Adrenal gland (tissue), 5 donors: ENCODE measurements around the gene TTYH3.

Experiments used
- POLR2A ChIP-seq, 2 donors: fragments of 450-650 bp; IDR thresholded peaks; one replicate each; pipeline ENCODE4 v1.6.1; 2017; ENCODE audit warnings: antibody characterized with exemption in 2 of 2, mild to moderate bottlenecking in 2 of 2, moderate library complexity in 1 of 2
- TF ChIP-seq, protein P1 (sequence below), 6 experiments: fragments of 450-650 bp in 4 of 6; fragments of 200-600 bp in 2 of 6; sonication (generic) in 1 of 6; IDR thresholded peaks; 1 replicate in 5 of 6; 2 replicates in 1 of 6; pipeline versions ENCODE4 v1.5.1 to v1.8.0; 2016 to 2021; ENCODE audit warnings: antibody characterized with exemption in 6 of 6, mild to moderate bottlenecking in 2 of 6, moderate library complexity in 1 of 6
- donor health status: DM: no; HTN: no; CAD: no.

DNA sequence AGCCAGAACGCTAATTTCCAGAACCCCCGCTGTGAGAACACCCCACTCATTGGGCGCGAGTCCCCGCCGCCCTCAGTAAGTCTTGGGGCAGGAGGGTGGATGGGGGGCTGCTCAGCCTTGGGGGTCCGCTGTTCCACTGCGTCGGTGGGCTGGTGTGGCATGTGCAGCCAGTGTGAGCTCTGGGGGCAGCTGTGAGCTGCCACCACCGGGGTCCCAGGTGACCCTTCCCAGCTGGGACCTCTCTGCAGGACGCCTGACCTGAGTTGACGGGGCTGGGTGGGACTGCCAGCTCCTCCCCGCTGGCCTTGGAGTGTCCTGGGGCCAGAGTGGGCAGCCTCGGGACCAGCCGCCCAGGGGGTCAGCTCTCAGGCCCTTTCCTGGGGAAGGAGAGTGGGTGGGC, 27.2 kb downstream of the TTYH3 start:
- TF ChIP-seq POLR2A (IDR thresholded peaks at IDR 0.05), result no peak
- TF ChIP-seq, protein P1, sequence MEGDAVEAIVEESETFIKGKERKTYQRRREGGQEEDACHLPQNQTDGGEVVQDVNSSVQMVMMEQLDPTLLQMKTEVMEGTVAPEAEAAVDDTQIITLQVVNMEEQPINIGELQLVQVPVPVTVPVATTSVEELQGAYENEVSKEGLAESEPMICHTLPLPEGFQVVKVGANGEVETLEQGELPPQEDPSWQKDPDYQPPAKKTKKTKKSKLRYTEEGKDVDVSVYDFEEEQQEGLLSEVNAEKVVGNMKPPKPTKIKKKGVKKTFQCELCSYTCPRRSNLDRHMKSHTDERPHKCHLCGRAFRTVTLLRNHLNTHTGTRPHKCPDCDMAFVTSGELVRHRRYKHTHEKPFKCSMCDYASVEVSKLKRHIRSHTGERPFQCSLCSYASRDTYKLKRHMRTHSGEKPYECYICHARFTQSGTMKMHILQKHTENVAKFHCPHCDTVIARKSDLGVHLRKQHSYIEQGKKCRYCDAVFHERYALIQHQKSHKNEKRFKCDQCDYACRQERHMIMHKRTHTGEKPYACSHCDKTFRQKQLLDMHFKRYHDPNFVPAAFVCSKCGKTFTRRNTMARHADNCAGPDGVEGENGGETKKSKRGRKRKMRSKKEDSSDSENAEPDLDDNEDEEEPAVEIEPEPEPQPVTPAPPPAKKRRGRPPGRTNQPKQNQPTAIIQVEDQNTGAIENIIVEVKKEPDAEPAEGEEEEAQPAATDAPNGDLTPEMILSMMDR (IDR thresholded peaks at IDR 0.05), result no peak
